ENCODE data around the gene ZNF264.

The ZNF264 gene

GRCh38 chr19:57191141-57192076, at the start of gene ZNF264:
Gene ZNF264 (plus strand): TSS chr19:57191500. CDS start chr19:57191914, 414 bp downstream.
- Histone ChIP-seq H3K9me3 (ENCODE audit: insufficient read depth, low read length) (peaks cover 38% of the 10 kb centered on the region), H3K27me3 (ENCODE audit: insufficient read depth, insufficient read length) (no peaks in the 10 kb centered on the region), H3K36me3 (ENCODE audit: insufficient read depth, insufficient read length, low read length) (peaks cover 42% of the 10 kb centered on the region), H3K9ac (ENCODE audit: insufficient read length, low read depth) (peak within 1 kb of the TSS; percentile 86), H3K4me1 (ENCODE audit: insufficient read depth, insufficient read length) (peaks cover 3% of the 10 kb centered on the region), H3K4me3 (ENCODE audit: insufficient read length, low read depth) (peak within 1 kb of the TSS; percentile 87)
- no peak for TF ChIP-seq SUZ12 (IDR thresholded peaks at IDR 0.05; ENCODE audit: extremely low read depth, insufficient read depth, insufficient read length)
- peak; percentile 71 for TF ChIP-seq YY1 (IDR thresholded peaks at IDR 0.05; ENCODE audit: insufficient read depth, insufficient read length)
- no peak for TF ChIP-seq ZNF274 (IDR thresholded peaks at IDR 0.05; ENCODE audit: low read depth, low read length)
- DNase-seq (ENCODE audit: low read depth, low spot score): no peak

- H3K9me3 ChIP-seq (ENCODE audit: insufficient read depth, low read length): no peaks in the 10 kb centered on the region
- H3K4me1 ChIP-seq (ENCODE audit: insufficient read depth, insufficient read length): no peaks in the 10 kb centered on the region
- H3K9ac ChIP-seq (ENCODE audit: insufficient read length, low read depth): no peak overlapping the region
- no peaks in the 10 kb centered on the region for H3K27me3 ChIP-seq (ENCODE audit: insufficient read depth, insufficient read length)
- no peak for DNase-seq (ENCODE audit: low read depth, low spot score)
- H3K4me3 ChIP-seq (ENCODE audit: insufficient read length, low read depth): no peak overlapping the region
- no peaks in the 10 kb centered on the region for H3K36me3 ChIP-seq (ENCODE audit: insufficient read depth, insufficient read length, low read length)
- TF ChIP-seq SUZ12 (IDR thresholded peaks at IDR 0.05; ENCODE audit: extremely low read depth, insufficient read depth, insufficient read length) (no peak), ZNF274 (IDR thresholded peaks at IDR 0.05; ENCODE audit: low read depth, low read length) (no peak), YY1 (IDR thresholded peaks at IDR 0.05; ENCODE audit: insufficient read depth, insufficient read length) (no peak)
Observed at GRCh38 chr19:57141699-57142098, 49.6 kb upstream of the ZNF264 start.

GRCh38 chr19:57152921-57153320, 38.4 kb upstream of the ZNF264 start:
- Histone ChIP-seq H3K27me3 (ENCODE audit: insufficient read depth, insufficient read length) (no peaks in the 10 kb centered on the region), H3K4me3 (ENCODE audit: insufficient read length, low read depth) (no peak overlapping the region), H3K36me3 (ENCODE audit: insufficient read depth, insufficient read length, low read length) (no peaks in the 10 kb centered on the region), H3K9ac (ENCODE audit: insufficient read length, low read depth) (no peak overlapping the region), H3K9me3 (ENCODE audit: insufficient read depth, low read length) (no peaks in the 10 kb centered on the region), H3K4me1 (ENCODE audit: insufficient read depth, insufficient read length) (no peaks in the 10 kb centered on the region)
- TF ChIP-seq SUZ12 (IDR thresholded peaks at IDR 0.05; ENCODE audit: extremely low read depth, insufficient read depth, insufficient read length) (no peak), YY1 (IDR thresholded peaks at IDR 0.05; ENCODE audit: insufficient read depth, insufficient read length) (no peak), ZNF274 (IDR thresholded peaks at IDR 0.05; ENCODE audit: low read depth, low read length) (no peak)
- DNase-seq (ENCODE audit: low read depth, low spot score): no peak

- Histone ChIP-seq H3K9ac (ENCODE audit: insufficient read length, low read depth) (no peak overlapping the region), H3K4me1 (ENCODE audit: insufficient read depth, insufficient read length) (no peaks in the 10 kb centered on the region), H3K36me3 (ENCODE audit: insufficient read depth, insufficient read length, low read length) (no peaks in the 10 kb centered on the region), H3K9me3 (ENCODE audit: insufficient read depth, low read length) (no peaks in the 10 kb centered on the region), H3K27me3 (ENCODE audit: insufficient read depth, insufficient read length) (no peaks in the 10 kb centered on the region), H3K4me3 (ENCODE audit: insufficient read length, low read depth) (no peak overlapping the region)
- TF ChIP-seq SUZ12 (IDR thresholded peaks at IDR 0.05; ENCODE audit: extremely low read depth, insufficient read depth, insufficient read length) (no peak), YY1 (IDR thresholded peaks at IDR 0.05; ENCODE audit: insufficient read depth, insufficient read length) (no peak), ZNF274 (IDR thresholded peaks at IDR 0.05; ENCODE audit: low read depth, low read length) (no peak)
- DNase-seq (ENCODE audit: low read depth, low spot score): no peak
Observed at GRCh38 chr19:57161985-57162539, 29.2 kb upstream of the ZNF264 start.

- Histone ChIP-seq H3K27me3 (ENCODE audit: insufficient read depth, insufficient read length) (no peaks in the 10 kb centered on the region), H3K4me1 (ENCODE audit: insufficient read depth, insufficient read length) (no peaks in the 10 kb centered on the region), H3K9me3 (ENCODE audit: insufficient read depth, low read length) (no peaks in the 10 kb centered on the region), H3K9ac (ENCODE audit: insufficient read length, low read depth) (no peak overlapping the region), H3K4me3 (ENCODE audit: insufficient read length, low read depth) (no peak overlapping the region), H3K36me3 (ENCODE audit: insufficient read depth, insufficient read length, low read length) (no peaks in the 10 kb centered on the region)
- DNase-seq (ENCODE audit: low read depth, low spot score): no peak
- TF ChIP-seq SUZ12 (IDR thresholded peaks at IDR 0.05; ENCODE audit: extremely low read depth, insufficient read depth, insufficient read length): no peak
- no peak for TF ChIP-seq ZNF274 (IDR thresholded peaks at IDR 0.05; ENCODE audit: low read depth, low read length)
- no peak for TF ChIP-seq YY1 (IDR thresholded peaks at IDR 0.05; ENCODE audit: insufficient read depth, insufficient read length)
Observed at GRCh38 chr19:57165846-57166245, 25.5 kb upstream of the ZNF264 start.

- Histone ChIP-seq H3K9ac (ENCODE audit: insufficient read length, low read depth) (no peak within 1 kb of the TSS), H3K4me3 (ENCODE audit: insufficient read length, low read depth) (no peak within 1 kb of the TSS), H3K36me3 (ENCODE audit: insufficient read depth, insufficient read length, low read length) (no peaks in the 10 kb centered on the region), H3K4me1 (ENCODE audit: insufficient read depth, insufficient read length) (no peaks in the 10 kb centered on the region), H3K27me3 (ENCODE audit: insufficient read depth, insufficient read length) (no peaks in the 10 kb centered on the region), H3K9me3 (ENCODE audit: insufficient read depth, low read length) (no peaks in the 10 kb centered on the region)
- no peak for DNase-seq (ENCODE audit: low read depth, low spot score)
- no peak for TF ChIP-seq YY1 (IDR thresholded peaks at IDR 0.05; ENCODE audit: insufficient read depth, insufficient read length)
- TF ChIP-seq ZNF274 (IDR thresholded peaks at IDR 0.05; ENCODE audit: low read depth, low read length): no peak
- no peak for TF ChIP-seq SUZ12 (IDR thresholded peaks at IDR 0.05; ENCODE audit: extremely low read depth, insufficient read depth, insufficient read length)
Observed at GRCh38 chr19:57167385-57167784, 23.9 kb upstream of the ZNF264 start, which contains the start of gene DUXA. Gene DUXA (minus strand): TSS chr19:57167485. CDS start chr19:57167443, 42 bp downstream.

GRCh38 chr19:57171551-57172081, 19.7 kb upstream of the ZNF264 start:
- DNase-seq (ENCODE audit: low read depth, low spot score): no peak
- H3K9me3 ChIP-seq (ENCODE audit: insufficient read depth, low read length): no peaks in the 10 kb centered on the region
- H3K27me3 ChIP-seq (ENCODE audit: insufficient read depth, insufficient read length): no peaks in the 10 kb centered on the region
- peak overlapping the region; percentile 28 for H3K4me3 ChIP-seq (ENCODE audit: insufficient read length, low read depth)
- H3K9ac ChIP-seq (ENCODE audit: insufficient read length, low read depth): peak overlapping the region; percentile 42
- no peaks in the 10 kb centered on the region for H3K4me1 ChIP-seq (ENCODE audit: insufficient read depth, insufficient read length)
- TF ChIP-seq SUZ12 (IDR thresholded peaks at IDR 0.05; ENCODE audit: extremely low read depth, insufficient read depth, insufficient read length) (no peak), ZNF274 (IDR thresholded peaks at IDR 0.05; ENCODE audit: low read depth, low read length) (no peak), YY1 (IDR thresholded peaks at IDR 0.05; ENCODE audit: insufficient read depth, insufficient read length) (no peak)
- no peaks in the 10 kb centered on the region for H3K36me3 ChIP-seq (ENCODE audit: insufficient read depth, insufficient read length, low read length)

Measured in NT2/D1 (cell line).